Smooth muscle cell (in vitro differentiated cells): ENCODE data around the gene C19orf33. TPM values are rescaled to one million over a fixed set of nuclear protein-coding genes. Genes with fewer than 3 reads are reported as not detected.

Experiments
- DNase-seq: peaks from one replicate; lab custom pipeline; 2025; ENCODE audit not compliant: unreplicated experiment; lab: John Stamatoyannopoulos, UW
- H2AFZ ChIP-seq: fragments of 200-600 bp; sonication (generic); 2 replicates; pipeline ENCODE4 v1.6.0; 2016; ENCODE audit warnings: antibody characterized with exemption, low read depth, mild to moderate bottlenecking
- H3F3A ChIP-seq: fragments of 200-600 bp; sonication (generic); 2 replicates; pipeline ENCODE4 v1.6.0; 2017; ENCODE audit warnings: antibody characterized with exemption, low read depth
- H3K27ac ChIP-seq: fragments of 200-600 bp; sonication (generic); 2 replicates; pipeline ENCODE4 v1.5.1; 2016; ENCODE audit warnings: low read depth, mild to moderate bottlenecking
- H3K27me3 ChIP-seq: fragments of 200-600 bp; sonication (generic); 2 replicates; pipeline ENCODE4 v1.6.1; 2016; ENCODE audit warnings: low read depth, mild to moderate bottlenecking
- H3K36me3 ChIP-seq: fragments of 200-600 bp; sonication (generic); 2 replicates; pipeline ENCODE4 v1.5.1; 2016; ENCODE audit warnings: low read depth
- H3K4me1 ChIP-seq: fragments of 200-600 bp; sonication (generic); 2 replicates; pipeline ENCODE4 v1.5.1; 2016; ENCODE audit warnings: low read depth
- H3K4me2 ChIP-seq: fragments of 200-600 bp; sonication (generic); 2 replicates; pipeline ENCODE4 v1.6.0; 2016; ENCODE audit warnings: mild to moderate bottlenecking
- H3K4me3 ChIP-seq: fragments of 200-600 bp; sonication (generic); 2 replicates; pipeline ENCODE4 v1.5.1; 2016; ENCODE audit warnings: mild to moderate bottlenecking
- H3K79me2 ChIP-seq: fragments of 200-600 bp; sonication (generic); 2 replicates; pipeline ENCODE4 v1.6.0; 2016; ENCODE audit warnings: low read depth, mild to moderate bottlenecking
- H3K9ac ChIP-seq: fragments of 200-600 bp; sonication (generic); 2 replicates; pipeline ENCODE4 v1.6.0; 2016; ENCODE audit warnings: low read depth
- H3K9me3 ChIP-seq: fragments of 200-600 bp; sonication (generic); replicated peaks from 2 replicates; pipeline ENCODE4 v1.5.1; 2016; ENCODE audit warnings: low read depth
- H4K20me1 ChIP-seq: fragments of 200-600 bp; sonication (generic); 2 replicates; pipeline ENCODE4 v1.6.0; 2016; ENCODE audit warnings: low read depth
- CTCF ChIP-seq: fragments of 200-600 bp; sonication (generic); IDR thresholded peaks from 2 replicates; pipeline ENCODE4 v1.5.1; 2017; ENCODE audit warnings: borderline replicate concordance, mild to moderate bottlenecking, antibody characterized with exemption; ENCODE audit not compliant: insufficient read depth, poor library complexity, severe bottlenecking
- WGBS: methylation state at CpG from one replicate; pipeline ENCODE4 v1.1.7; 2016; ENCODE audit warnings: low lambda C conversion rate; 5-methylcytosine and 5-hydroxymethylcytosine counted together
- polyA plus RNA-seq: library from polyadenylated mRNA; unstranded; fragments of >200 nt; fragmentation: Nextera tagmentation; extraction: Ambion mirVana; gene quantifications from 2 replicates; pipeline ENCODE4 v1.2.1, GENCODE V29; 2016
- total RNA-seq: library from RNA; depleted of rRNA; stranded (reverse); fragments of >200 nt; gene quantifications from 2 replicates; pipeline ENCODE4 v1.2.3, GENCODE V29; 2014

The C19orf33 gene
- total and polyA plus RNA-seq, 2 experiments from 2014 or later: 22.1 to 136 TPM

GRCh38 chr19:38310279-38310670 is 6.2 kb downstream of the C19orf33 start:
- Histone ChIP-seq H3K4me3 (no peak overlapping the region), H3K27ac (no peak overlapping the region), H3K9ac (no peak overlapping the region), H3K9me3 (no peaks in the 10 kb centered on the region), H3K27me3 (no peaks in the 10 kb centered on the region), H3F3A (no peaks in the 10 kb centered on the region), H4K20me1 (peaks cover 25% of the 10 kb centered on the region), H3K79me2 (peaks cover 12% of the 10 kb centered on the region), H3K4me2 (no peak overlapping the region), H3K36me3 (no peaks in the 10 kb centered on the region), H3K4me1 (peaks cover 2% of the 10 kb centered on the region), H2AFZ (no peak overlapping the region)
- 97% methylated on average over 2 of the region's 2 CpGs for WGBS
- no peak for DNase-seq
- TF ChIP-seq CTCF: no peak

GRCh38 chr19:38310986-38311385 is 6.9 kb downstream of the C19orf33 start:
- H3K4me1 ChIP-seq: no peaks in the 10 kb centered on the region
- no peak overlapping the region for H2AFZ ChIP-seq
- H3F3A ChIP-seq: no peaks in the 10 kb centered on the region
- DNase-seq: no peak
- H3K36me3 ChIP-seq: no peaks in the 10 kb centered on the region
- H3K27me3 ChIP-seq: no peaks in the 10 kb centered on the region
- H3K9me3 ChIP-seq: no peaks in the 10 kb centered on the region
- H3K4me3 ChIP-seq: no peak overlapping the region
- WGBS: 96% methylated on average over 6 of the region's 6 CpGs
- no peak overlapping the region for H3K9ac ChIP-seq
- no peak for TF ChIP-seq CTCF
- H3K79me2 ChIP-seq: peaks cover 12% of the 10 kb centered on the region
- no peak overlapping the region for H3K27ac ChIP-seq
- H3K4me2 ChIP-seq: no peak overlapping the region
- H4K20me1 ChIP-seq: peaks cover 25% of the 10 kb centered on the region

GRCh38 chr19:38315657-38316476 is 11.8 kb downstream of the C19orf33 start, which contains the start of gene YIF1B:
Gene YIF1B, minus strand, starts transcription at chr19:38315947. Its CDS starts 30 bp downstream, at chr19:38315917.
- H4K20me1 ChIP-seq: peaks cover 18% of the 10 kb centered on the region
- no peaks in the 10 kb centered on the region for H3K36me3 ChIP-seq
- H2AFZ ChIP-seq: peak within 1 kb of the TSS; percentile 6
- peak within 1 kb of the TSS; percentile 29 for H3K9ac ChIP-seq
- peaks cover 5% of the 10 kb centered on the region for H3K4me1 ChIP-seq
- no peak for TF ChIP-seq CTCF
- no peaks in the 10 kb centered on the region for H3K9me3 ChIP-seq
- H3K27ac ChIP-seq: peak within 1 kb of the TSS; percentile 23
- peak within 1 kb of the TSS; percentile 54 for H3K4me3 ChIP-seq
- H3K79me2 ChIP-seq: peaks cover 12% of the 10 kb centered on the region
- H3K27me3 ChIP-seq: no peaks in the 10 kb centered on the region
- peak; percentile 91 for DNase-seq
- 3% methylated on average over 51 of the region's 64 CpGs for WGBS
- peak within 1 kb of the TSS; percentile 84 for H3K4me2 ChIP-seq
- H3F3A ChIP-seq: peaks cover 3% of the 10 kb centered on the region
